ENCODE results near the gene ZWILCH. TPM values are rescaled to one million over a fixed set of nuclear protein-coding genes. Genes with fewer than 3 reads are reported as not detected.
A peak's percentile ranks its signal among the peaks of the same experiment; 100 is the strongest.

ZWILCH gene
- total RNA-seq, 1 donor from 2014 or later: 15.5 TPM

DNA sequence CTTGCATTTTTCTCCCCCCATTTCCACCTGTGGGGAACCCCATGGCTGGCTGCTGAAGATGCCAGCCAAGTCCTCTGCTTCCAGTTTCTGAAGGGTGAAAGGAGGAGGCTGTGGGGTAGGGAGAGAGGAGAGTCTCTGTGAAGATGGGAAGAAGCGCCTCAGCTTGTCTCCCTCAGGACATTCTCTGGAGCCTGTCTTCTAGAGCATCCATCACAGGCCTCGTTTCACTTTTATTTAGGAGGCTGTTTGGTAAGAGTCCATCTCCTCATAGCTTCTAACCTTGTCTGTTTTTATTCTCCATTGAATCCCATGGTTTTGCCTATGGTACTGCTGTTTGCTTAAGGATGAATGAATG lies 69.4 kb downstream of the ZWILCH start:
- Histone ChIP-seq H2AFZ (ENCODE audit: low read depth, low read length) (no peak overlapping the region), H3K9me3 (ENCODE audit: insufficient read depth, low read depth, low read length) (no peaks in the 10 kb centered on the region), H3K27me3 (ENCODE audit: insufficient read depth, low read length) (no peaks in the 10 kb centered on the region), H3K27ac (ENCODE audit: low read depth, low read length) (no peak overlapping the region), H4K20me1 (ENCODE audit: insufficient read depth, low read length) (no peaks in the 10 kb centered on the region), H3K79me2 (ENCODE audit: insufficient read depth, low read length) (no peaks in the 10 kb centered on the region), H3K36me3 (ENCODE audit: insufficient read depth, low read length) (no peaks in the 10 kb centered on the region), H3K4me2 (ENCODE audit: low read length) (no peak overlapping the region), H3K9ac (ENCODE audit: low read length) (no peak overlapping the region), H3K4me1 (ENCODE audit: insufficient read depth, low read length) (peaks cover 8% of the 10 kb centered on the region), H3K4me3 (ENCODE audit: insufficient read depth, low read depth, low read length) (no peak overlapping the region)
- TF ChIP-seq EZH2 (IDR thresholded peaks at IDR 0.05; ENCODE audit: insufficient read depth, low read length): no peak
- TF ChIP-seq, protein P1, sequence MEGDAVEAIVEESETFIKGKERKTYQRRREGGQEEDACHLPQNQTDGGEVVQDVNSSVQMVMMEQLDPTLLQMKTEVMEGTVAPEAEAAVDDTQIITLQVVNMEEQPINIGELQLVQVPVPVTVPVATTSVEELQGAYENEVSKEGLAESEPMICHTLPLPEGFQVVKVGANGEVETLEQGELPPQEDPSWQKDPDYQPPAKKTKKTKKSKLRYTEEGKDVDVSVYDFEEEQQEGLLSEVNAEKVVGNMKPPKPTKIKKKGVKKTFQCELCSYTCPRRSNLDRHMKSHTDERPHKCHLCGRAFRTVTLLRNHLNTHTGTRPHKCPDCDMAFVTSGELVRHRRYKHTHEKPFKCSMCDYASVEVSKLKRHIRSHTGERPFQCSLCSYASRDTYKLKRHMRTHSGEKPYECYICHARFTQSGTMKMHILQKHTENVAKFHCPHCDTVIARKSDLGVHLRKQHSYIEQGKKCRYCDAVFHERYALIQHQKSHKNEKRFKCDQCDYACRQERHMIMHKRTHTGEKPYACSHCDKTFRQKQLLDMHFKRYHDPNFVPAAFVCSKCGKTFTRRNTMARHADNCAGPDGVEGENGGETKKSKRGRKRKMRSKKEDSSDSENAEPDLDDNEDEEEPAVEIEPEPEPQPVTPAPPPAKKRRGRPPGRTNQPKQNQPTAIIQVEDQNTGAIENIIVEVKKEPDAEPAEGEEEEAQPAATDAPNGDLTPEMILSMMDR (IDR thresholded peaks at IDR 0.05; ENCODE audit: insufficient read depth, low read depth, low read length): no peak
- Mint-ChIP-seq H3K9me3 (ENCODE audit: unreplicated experiment) (no peaks in the 10 kb centered on the region), H3K27me3 (ENCODE audit: low read depth, unreplicated experiment) (peaks cover 7% of the 10 kb centered on the region), H3K4me3 (ENCODE audit: unreplicated experiment) (no peak overlapping the region), H3K4me1 (ENCODE audit: low read depth, unreplicated experiment) (no peaks in the 10 kb centered on the region), H3K36me3 (ENCODE audit: low read depth, unreplicated experiment) (no peaks in the 10 kb centered on the region), H3K27ac (ENCODE audit: unreplicated experiment) (no peak overlapping the region)
- DNase-seq (ENCODE audit: low read depth): no peak
- peak; percentile 23 for FAIRE-seq

DNA sequence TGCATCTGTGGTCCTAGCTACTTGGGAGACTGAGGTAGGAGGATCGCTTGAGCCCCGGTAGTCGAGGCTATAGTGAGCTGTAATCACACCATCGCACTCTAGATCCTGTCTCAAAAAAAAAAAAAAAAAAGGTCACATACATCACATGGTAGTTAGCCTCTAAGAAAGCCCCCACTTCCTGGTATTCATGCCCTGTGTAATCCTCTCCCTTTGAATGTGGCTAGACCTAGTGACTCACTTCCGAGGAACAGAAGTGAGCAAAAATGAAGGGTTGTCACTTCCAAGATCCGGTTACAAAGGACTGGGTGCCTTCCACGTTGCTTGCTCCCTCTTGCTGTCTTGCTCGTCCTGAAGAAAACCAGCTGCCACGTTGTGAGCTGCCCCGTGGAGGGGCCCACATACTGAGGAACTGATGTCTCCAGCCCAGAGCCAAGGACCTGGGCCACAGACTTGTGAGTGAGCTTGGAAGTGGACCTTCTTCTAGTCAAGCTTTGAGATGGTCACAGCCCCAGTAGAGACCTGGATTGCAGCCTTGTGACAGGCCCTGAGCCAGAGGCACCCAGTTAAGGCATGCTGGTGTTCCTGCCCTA lies 73.3 kb downstream of the ZWILCH start:
- peaks cover 2% of the 10 kb centered on the region for H3K9me3 Mint-ChIP-seq (ENCODE audit: unreplicated experiment)
- H3K27ac Mint-ChIP-seq (ENCODE audit: unreplicated experiment): peak overlapping the region; percentile 26
- peaks cover 15% of the 10 kb centered on the region for H3K4me1 ChIP-seq (ENCODE audit: insufficient read depth, low read length)
- no peaks in the 10 kb centered on the region for H3K27me3 ChIP-seq (ENCODE audit: insufficient read depth, low read length)
- H3K4me3 ChIP-seq (ENCODE audit: insufficient read depth, low read depth, low read length): peak overlapping the region; percentile 6
- H3K9ac ChIP-seq (ENCODE audit: low read length): no peak overlapping the region
- DNase-seq (ENCODE audit: low read depth): peak; percentile 60
- TF ChIP-seq, protein P1 (IDR thresholded peaks at IDR 0.05; ENCODE audit: insufficient read depth, low read depth, low read length): no peak
- no peak for TF ChIP-seq EZH2 (IDR thresholded peaks at IDR 0.05; ENCODE audit: insufficient read depth, low read length)
- no peaks in the 10 kb centered on the region for H3K36me3 ChIP-seq (ENCODE audit: insufficient read depth, low read length)
- H3K9me3 ChIP-seq (ENCODE audit: insufficient read depth, low read depth, low read length): no peaks in the 10 kb centered on the region
- no peaks in the 10 kb centered on the region for H3K79me2 ChIP-seq (ENCODE audit: insufficient read depth, low read length)
- no peak overlapping the region for H3K27ac ChIP-seq (ENCODE audit: low read depth, low read length)
- H3K27me3 Mint-ChIP-seq (ENCODE audit: low read depth, unreplicated experiment): peaks cover 7% of the 10 kb centered on the region
- H3K4me2 ChIP-seq (ENCODE audit: low read length): peak overlapping the region; percentile 8
- no peak overlapping the region for H3K4me3 Mint-ChIP-seq (ENCODE audit: unreplicated experiment)
- FAIRE-seq: no peak
- no peaks in the 10 kb centered on the region for H3K36me3 Mint-ChIP-seq (ENCODE audit: low read depth, unreplicated experiment)
- peak overlapping the region; percentile 30 for H2AFZ ChIP-seq (ENCODE audit: low read depth, low read length)
- H3K4me1 Mint-ChIP-seq (ENCODE audit: low read depth, unreplicated experiment): no peaks in the 10 kb centered on the region
- H4K20me1 ChIP-seq (ENCODE audit: insufficient read depth, low read length): no peaks in the 10 kb centered on the region

DNA sequence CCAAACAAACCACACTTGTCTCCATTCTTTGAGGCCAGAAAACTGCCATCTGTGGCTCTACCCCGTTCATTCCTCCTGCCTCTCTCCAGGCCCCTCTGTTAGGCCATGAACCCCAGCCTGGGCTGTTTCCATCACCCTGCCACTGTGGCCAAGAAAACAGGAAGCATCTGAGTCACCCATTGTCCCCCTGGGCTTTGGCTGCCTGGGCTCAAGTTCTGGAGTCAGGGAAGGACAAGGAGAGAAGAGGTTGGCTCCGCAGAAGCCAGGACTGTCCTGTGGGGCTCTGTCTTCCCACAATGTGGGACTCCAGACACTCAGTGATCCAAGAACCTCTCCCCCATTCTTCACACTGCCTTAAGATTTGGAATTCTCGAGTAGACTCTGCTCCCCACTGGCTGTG lies 75.5 kb downstream of the ZWILCH start:
- no peak overlapping the region for H3K4me2 ChIP-seq (ENCODE audit: low read length)
- H3K27me3 ChIP-seq (ENCODE audit: insufficient read depth, low read length): no peaks in the 10 kb centered on the region
- H3K36me3 Mint-ChIP-seq (ENCODE audit: low read depth, unreplicated experiment): no peaks in the 10 kb centered on the region
- H3K4me3 ChIP-seq (ENCODE audit: insufficient read depth, low read depth, low read length): no peak overlapping the region
- FAIRE-seq (no peak), DNase-seq (ENCODE audit: low read depth) (peak; percentile 12)
- H3K27ac ChIP-seq (ENCODE audit: low read depth, low read length): no peak overlapping the region
- H3K4me1 ChIP-seq (ENCODE audit: insufficient read depth, low read length): peaks cover 15% of the 10 kb centered on the region
- peaks cover 2% of the 10 kb centered on the region for H3K9me3 Mint-ChIP-seq (ENCODE audit: unreplicated experiment)
- no peak overlapping the region for H3K9ac ChIP-seq (ENCODE audit: low read length)
- no peaks in the 10 kb centered on the region for H4K20me1 ChIP-seq (ENCODE audit: insufficient read depth, low read length)
- no peak overlapping the region for H3K4me3 Mint-ChIP-seq (ENCODE audit: unreplicated experiment)
- no peaks in the 10 kb centered on the region for H3K79me2 ChIP-seq (ENCODE audit: insufficient read depth, low read length)
- peaks cover 2% of the 10 kb centered on the region for H3K27me3 Mint-ChIP-seq (ENCODE audit: low read depth, unreplicated experiment)
- H2AFZ ChIP-seq (ENCODE audit: low read depth, low read length): no peak overlapping the region
- no peaks in the 10 kb centered on the region for H3K9me3 ChIP-seq (ENCODE audit: insufficient read depth, low read depth, low read length)
- no peaks in the 10 kb centered on the region for H3K36me3 ChIP-seq (ENCODE audit: insufficient read depth, low read length)
- TF ChIP-seq, protein P1 (IDR thresholded peaks at IDR 0.05; ENCODE audit: insufficient read depth, low read depth, low read length): no peak
- TF ChIP-seq EZH2 (IDR thresholded peaks at IDR 0.05; ENCODE audit: insufficient read depth, low read length): no peak
- no peaks in the 10 kb centered on the region for H3K4me1 Mint-ChIP-seq (ENCODE audit: low read depth, unreplicated experiment)
- no peak overlapping the region for H3K27ac Mint-ChIP-seq (ENCODE audit: unreplicated experiment)

Measured in astrocyte (in vitro differentiated cells and primary cell).